Mononuclear cell (primary cell): ENCODE results near the gene IFNA1. TPM values are rescaled to one million over a fixed set of nuclear protein-coding genes. Genes with fewer than 3 reads are reported as not detected.

ENCODE experiments used
- H3K27me3 ChIP-seq: 2 replicates; pipeline ENCODE4 v1.6.0; 2011; ENCODE audit warnings: low read length, control low read depth; ENCODE audit not compliant: insufficient read depth
- H3K4me1 ChIP-seq: 2 replicates; pipeline ENCODE4 v1.5.1; 2011; ENCODE audit warnings: mild to moderate bottlenecking, low read length, control low read depth; ENCODE audit not compliant: insufficient read depth
- H3K4me3 ChIP-seq: 2 replicates; pipeline ENCODE4 v1.5.1; 2011; ENCODE audit warnings: mild to moderate bottlenecking, low read length, moderate library complexity
- H3K9me3 ChIP-seq: 2 replicates; pipeline ENCODE4 v1.5.1; 2011; ENCODE audit warnings: low read depth, mild to moderate bottlenecking, control low read depth, low read length
- total RNA-seq: library from RNA; depleted of rRNA; stranded (reverse); fragments of >200 nt; gene quantifications from one replicate; pipeline ENCODE4 v1.2.3, GENCODE V29; 2012

The IFNA1 gene
- total RNA-seq = not detected

DNA sequence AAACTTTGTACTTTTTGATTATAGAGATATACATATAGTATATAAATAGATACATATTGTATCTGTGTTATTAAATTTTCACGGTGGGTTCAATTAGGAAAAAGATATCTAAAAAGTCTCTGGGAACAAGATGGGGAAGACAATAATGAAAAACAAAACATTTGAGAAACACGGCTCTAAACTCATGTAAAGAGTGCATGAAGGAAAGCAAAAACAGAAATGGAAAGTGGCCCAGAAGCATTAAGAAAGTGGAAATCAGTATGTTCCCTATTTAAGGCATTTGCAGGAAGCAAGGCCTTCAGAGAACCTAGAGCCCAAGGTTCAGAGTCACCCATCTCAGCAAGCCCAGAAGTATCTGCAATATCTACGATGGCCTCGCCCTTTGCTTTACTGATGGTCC, at the start of gene IFNA1:
Gene IFNA1 (plus strand): TSS at position 301 of the 400 bp plus-strand sequence. CDS start 69 bp downstream, at position 370.
- H3K4me1 ChIP-seq = peaks cover 14% of the 10 kb centered on the region
- H3K9me3 ChIP-seq = no peaks in the 10 kb centered on the region
- H3K4me3 ChIP-seq = no peak within 1 kb of the TSS
- H3K27me3 ChIP-seq = peaks cover 15% of the 10 kb centered on the region

DNA sequence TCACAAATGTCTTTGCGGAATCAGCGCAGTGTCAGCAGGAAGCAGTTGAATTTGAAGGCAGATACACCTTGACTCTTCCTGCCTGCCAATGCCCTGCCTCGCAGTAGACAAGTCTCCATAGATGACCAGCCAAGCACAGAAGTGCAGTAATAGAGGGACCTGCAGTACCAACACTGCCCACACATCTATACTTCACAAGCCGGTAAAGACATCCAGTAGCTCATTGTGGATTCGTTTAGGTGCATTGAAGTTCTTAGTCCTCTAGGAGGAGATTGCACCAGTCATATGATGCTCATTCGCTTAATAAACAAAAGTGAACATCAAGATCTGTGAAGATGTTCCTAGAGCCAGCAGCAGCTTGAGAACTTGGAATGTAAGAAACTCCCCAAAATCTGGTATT, 48.0 kb upstream of the IFNA1 start:
- no peak overlapping the region for H3K4me3 ChIP-seq
- H3K27me3 ChIP-seq = peaks cover 91% of the 10 kb centered on the region
- no peaks in the 10 kb centered on the region for H3K9me3 ChIP-seq
- peaks cover 8% of the 10 kb centered on the region for H3K4me1 ChIP-seq

DNA sequence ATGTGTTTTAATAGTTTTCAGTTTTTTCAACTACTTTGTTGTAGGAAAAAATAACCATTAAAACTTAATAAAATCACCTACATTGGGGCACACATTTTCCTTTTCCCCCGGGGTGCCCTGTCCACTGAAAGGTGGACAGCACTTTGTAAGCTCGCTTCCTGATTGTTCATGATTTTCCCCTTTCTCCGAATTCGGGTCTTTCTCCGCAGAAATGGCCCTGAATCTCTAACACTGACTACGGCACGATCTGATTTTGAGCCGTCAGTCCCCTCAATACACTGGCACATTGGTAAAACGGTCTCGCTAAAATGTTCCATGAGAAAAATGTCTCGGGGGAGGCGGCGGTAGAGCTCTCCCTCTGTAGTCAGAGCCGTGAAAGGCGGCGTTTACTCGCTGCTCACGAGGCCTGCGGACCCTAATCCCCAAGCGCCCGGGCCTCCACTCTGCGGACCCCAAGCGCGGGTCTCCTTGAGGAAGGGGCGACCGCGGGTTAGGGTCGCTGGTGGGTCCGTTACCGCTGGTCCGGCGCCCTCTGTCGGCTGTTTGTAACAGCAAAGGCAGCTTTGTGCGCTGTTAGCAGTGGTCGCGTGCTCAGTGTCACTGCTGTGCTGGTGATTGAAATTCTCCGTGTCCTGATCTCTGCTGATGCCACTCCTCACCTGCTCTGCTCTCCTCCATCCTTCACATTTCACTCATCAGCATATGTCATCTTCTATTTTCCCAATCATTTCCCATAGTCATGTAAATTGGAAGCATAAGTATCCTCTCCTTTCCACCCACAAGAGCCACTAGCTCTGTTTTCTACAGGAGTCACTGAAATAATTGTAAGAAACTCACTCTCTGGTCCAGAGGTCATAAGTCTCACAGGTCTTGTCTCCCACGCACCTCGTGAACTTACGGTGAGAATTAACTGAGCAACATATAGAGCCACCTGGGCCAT, 44.2 kb upstream of the IFNA1 start:
- no peaks in the 10 kb centered on the region for H3K9me3 ChIP-seq
- peaks cover 88% of the 10 kb centered on the region for H3K27me3 ChIP-seq
- peaks cover 8% of the 10 kb centered on the region for H3K4me1 ChIP-seq
- H3K4me3 ChIP-seq = peak overlapping the region; percentile 4

DNA sequence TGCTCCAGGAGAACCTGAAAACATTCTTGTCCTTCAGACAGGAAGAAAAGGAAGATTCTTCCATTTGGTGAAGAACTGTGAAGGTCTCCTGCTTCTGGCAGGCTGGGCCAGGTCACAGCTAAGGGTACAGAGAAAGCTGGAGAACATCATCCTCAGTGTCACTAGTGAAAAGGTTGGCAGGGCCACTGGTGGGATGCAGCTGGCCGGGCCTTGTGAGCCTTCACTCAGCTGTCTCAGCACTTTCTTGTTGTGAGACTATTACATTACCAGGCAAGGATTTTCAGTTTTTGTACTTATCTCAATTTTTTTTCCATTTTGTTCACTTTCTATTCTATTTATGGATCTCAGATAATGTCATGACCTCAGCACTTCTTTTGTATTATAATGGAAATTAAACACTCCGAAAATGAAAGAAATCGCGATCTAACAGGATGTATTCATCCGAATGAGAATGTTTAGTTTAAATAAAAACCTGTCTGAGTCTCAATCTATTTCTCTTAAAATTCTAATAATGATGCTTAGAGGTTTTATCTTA, 41.2 kb upstream of the IFNA1 start:
- Histone ChIP-seq H3K27me3 (peaks cover 90% of the 10 kb centered on the region), H3K4me1 (peaks cover 20% of the 10 kb centered on the region), H3K4me3 (no peak overlapping the region), H3K9me3 (no peaks in the 10 kb centered on the region)

DNA sequence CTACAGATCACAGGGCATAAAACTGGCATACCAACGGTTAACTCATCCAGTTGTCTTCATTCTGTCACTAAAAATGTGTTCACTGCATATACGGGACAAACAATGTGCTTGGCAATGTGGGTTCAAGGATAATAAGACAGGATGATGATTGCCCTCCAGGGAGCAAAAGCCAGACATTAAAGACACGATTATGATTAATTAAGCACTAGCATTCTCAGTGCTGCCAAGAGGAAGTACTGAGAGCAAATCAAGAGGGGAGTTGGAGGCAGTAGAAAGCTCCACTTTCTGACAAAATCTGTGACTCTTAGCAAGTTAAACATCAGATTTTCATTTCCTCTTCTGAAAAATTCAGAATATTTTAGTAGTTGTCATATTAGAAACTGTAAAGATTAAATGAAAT, 40.3 kb upstream of the IFNA1 start:
- Histone ChIP-seq H3K9me3 (no peaks in the 10 kb centered on the region), H3K4me1 (peaks cover 20% of the 10 kb centered on the region), H3K27me3 (peaks cover 89% of the 10 kb centered on the region), H3K4me3 (no peak overlapping the region)

DNA sequence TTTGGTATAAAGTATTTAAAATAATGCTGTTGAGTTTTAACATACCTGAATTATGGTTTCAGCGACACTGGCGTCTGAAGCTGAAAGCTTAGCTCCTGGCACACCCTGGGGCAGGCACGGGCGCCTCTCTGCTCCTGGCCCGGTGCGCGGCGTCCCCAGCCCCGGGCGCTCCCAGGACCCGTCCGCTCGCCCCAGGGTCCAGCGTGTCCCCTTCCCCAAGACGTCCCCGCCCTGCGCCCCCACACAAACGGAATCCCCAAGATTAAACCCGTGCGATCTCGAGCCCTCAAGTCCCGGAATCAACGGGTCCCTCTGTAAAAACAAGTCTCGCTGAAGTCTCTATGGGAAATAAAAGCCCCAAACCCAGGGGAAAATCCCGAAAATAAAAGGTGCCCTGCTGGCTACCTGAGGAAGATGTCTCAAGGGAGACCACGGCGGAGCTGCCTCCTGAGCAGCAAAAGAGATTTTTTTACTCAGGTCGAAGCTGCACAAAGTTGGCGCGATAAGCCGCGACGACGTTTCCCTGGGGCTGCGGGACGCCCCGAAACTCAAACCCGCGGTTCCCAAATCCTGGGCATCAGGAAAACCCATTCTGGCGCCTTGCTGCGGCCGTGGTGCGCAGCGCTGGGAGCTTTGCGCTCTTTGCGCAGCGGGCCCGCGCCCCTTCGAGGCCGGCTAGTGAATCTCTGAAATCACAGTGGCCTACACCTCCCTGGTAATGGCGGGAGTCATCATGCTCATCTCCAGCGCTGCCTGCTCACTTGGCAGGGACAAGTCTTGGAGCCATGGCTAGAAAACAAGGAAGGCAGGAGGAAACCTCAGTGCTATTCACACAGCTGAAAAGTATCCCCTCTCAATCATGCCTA, 37.6 kb upstream of the IFNA1 start:
- no peak overlapping the region for H3K4me3 ChIP-seq
- H3K4me1 ChIP-seq = peaks cover 12% of the 10 kb centered on the region
- H3K27me3 ChIP-seq = peaks cover 71% of the 10 kb centered on the region
- H3K9me3 ChIP-seq = no peaks in the 10 kb centered on the region

DNA sequence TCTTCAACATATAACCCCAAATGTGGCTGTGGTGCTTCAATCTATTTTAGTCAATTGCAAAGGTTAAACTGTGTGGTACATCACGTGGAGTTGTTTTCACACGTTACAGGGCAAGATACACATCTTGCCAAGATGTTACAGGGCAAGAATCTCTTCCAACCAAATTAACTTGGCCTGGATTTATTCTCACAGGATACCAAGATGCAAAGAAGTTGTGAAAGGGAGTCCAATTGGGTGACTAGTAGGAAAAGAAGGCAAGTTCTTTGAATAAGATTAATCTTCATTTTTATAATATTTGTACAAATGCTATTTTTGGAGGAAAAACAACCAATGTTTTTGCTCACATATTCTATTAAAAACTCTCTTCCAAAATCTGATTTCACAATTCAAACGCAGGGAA, 36.1 kb upstream of the IFNA1 start:
- H3K27me3 ChIP-seq = peaks cover 59% of the 10 kb centered on the region

DNA sequence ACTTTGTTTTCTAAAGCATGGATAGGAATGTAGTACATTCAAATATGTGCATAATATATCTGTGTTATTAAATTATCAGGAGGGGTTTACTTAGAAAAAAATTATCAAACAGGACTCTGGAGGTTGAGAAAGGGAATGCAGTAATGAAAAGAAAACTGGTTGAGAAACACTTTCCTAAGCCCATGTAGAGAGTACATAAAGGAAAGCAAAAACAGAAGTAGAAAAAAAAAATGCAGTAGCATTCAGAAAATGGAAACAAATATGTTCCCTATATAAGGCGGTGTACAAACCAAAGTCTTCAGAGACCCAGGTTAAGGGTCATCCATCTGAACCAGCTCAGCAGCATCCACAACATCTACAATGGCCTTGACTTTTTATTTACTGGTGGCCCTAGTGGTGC, 31.4 kb upstream of the IFNA1 start, which contains the start of gene IFNA8:
Gene IFNA8 (plus strand): TSS at position 301 of the 400 bp plus-strand sequence. CDS start 60 bp downstream, at position 361.
- peaks cover 7% of the 10 kb centered on the region for H3K4me1 ChIP-seq
- no peaks in the 10 kb centered on the region for H3K9me3 ChIP-seq
- H3K27me3 ChIP-seq = peaks cover 25% of the 10 kb centered on the region
- H3K4me3 ChIP-seq = no peak within 1 kb of the TSS

More for the DNA sequence above, 36.1 kb upstream of the IFNA1 start:
- no peak overlapping the region for H3K4me3 ChIP-seq
- no peaks in the 10 kb centered on the region for H3K9me3 ChIP-seq
- H3K4me1 ChIP-seq = peaks cover 12% of the 10 kb centered on the region

DNA sequence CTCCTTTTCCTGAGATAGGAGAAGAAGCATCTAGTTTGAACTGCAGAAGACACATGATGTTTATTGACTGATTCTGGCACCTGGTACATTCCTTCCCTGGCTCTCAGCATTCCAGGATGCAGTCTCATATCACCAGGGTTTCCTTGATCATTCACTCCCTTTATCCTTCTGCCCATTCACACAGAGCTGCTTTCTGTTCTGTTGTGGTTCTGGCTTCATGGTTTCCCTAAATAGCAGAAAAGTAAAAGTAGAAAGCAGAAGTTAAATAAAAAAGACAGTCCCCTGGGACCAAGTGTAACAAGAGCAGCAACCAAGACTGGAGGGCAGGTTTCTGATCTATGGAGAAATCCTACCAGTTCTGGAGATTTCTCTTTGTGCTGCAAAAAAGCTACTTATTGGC, 28.1 kb upstream of the IFNA1 start:
- Histone ChIP-seq H3K4me3 (no peak overlapping the region), H3K27me3 (peaks cover 21% of the 10 kb centered on the region)

DNA sequence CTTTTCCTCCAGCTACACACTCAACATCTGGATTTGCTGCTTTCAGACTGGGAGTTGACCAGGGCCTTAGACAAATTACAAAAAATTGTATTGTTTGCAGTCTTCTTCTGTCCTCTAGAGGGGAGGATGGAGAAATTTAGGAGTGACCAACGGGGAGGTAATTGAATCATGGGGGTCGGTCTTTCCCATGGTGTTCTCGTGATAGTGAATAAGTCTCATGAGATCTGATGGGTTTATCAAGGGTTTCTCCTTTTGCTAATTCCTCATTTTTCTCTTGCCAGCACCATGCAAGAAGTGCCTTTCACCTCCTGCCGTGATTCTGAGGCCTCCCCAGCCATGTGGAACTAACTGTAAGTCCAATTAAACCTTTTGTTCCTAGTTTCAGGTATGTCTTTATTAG, 27.1 kb upstream of the IFNA1 start:
- Histone ChIP-seq H3K27me3 (peaks cover 19% of the 10 kb centered on the region), H3K9me3 (no peaks in the 10 kb centered on the region), H3K4me1 (peaks cover 9% of the 10 kb centered on the region), H3K4me3 (no peak overlapping the region)

More for the DNA sequence above, 28.1 kb upstream of the IFNA1 start:
- no peaks in the 10 kb centered on the region for H3K9me3 ChIP-seq
- H3K4me1 ChIP-seq = peaks cover 9% of the 10 kb centered on the region

DNA sequence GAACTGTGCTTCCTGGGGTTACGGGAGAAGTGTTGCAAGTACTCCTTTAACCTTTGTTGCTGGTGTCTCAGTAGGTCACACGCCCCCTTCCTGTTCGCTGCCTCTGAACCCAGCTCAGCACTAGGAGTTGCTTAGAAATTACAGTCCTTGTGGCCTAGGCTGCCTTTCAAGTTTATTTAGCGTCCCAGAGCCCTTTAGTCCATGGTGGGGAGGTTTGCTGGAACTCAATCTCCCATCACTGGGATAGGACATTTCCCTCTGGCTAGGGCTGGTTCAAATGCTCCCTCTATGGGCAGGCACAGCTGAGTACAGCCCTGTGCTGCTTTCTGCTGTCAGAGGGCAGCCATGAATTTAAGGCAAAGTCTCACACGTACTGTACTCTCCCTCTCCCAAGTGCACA, 26.6 kb upstream of the IFNA1 start:
- Histone ChIP-seq H3K4me3 (no peak overlapping the region), H3K27me3 (peaks cover 19% of the 10 kb centered on the region), H3K9me3 (no peaks in the 10 kb centered on the region), H3K4me1 (peaks cover 9% of the 10 kb centered on the region)

DNA sequence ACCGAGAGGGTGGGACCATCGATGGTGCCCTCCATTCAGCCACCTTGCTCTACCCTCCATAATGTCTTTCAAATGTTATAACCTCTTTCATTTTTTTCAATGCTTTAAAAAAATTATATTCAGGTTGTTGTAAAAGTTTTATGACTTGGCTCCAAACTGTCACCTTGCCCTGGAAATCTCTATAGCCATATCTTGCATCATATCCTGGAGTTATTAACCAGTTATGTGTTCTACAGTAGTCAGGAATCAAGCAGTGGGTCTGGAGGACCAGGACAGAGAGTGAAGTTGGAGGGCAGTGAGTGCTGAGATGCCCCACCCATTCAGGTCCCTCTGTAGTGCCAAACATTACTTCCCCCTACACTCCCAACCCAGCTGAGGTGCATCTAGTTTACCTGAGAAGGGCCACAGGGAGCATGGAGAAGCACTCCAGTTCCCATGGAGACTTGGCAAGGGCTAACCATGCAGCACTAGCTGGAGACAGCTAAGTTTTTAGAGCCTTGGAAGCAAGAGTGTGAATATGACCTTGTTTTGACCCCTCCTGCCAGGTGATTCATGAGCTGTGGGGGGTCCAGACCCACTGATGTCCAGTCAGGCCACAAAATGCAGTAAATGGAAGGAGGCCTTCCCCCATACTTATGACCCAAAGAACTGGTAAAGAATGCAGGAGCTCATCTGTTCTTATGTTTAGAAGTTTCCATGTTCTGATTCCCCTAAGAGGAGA, 25.9 kb upstream of the IFNA1 start:
- Histone ChIP-seq H3K4me3 (no peak overlapping the region), H3K9me3 (no peaks in the 10 kb centered on the region), H3K27me3 (peaks cover 17% of the 10 kb centered on the region), H3K4me1 (peaks cover 9% of the 10 kb centered on the region)

DNA sequence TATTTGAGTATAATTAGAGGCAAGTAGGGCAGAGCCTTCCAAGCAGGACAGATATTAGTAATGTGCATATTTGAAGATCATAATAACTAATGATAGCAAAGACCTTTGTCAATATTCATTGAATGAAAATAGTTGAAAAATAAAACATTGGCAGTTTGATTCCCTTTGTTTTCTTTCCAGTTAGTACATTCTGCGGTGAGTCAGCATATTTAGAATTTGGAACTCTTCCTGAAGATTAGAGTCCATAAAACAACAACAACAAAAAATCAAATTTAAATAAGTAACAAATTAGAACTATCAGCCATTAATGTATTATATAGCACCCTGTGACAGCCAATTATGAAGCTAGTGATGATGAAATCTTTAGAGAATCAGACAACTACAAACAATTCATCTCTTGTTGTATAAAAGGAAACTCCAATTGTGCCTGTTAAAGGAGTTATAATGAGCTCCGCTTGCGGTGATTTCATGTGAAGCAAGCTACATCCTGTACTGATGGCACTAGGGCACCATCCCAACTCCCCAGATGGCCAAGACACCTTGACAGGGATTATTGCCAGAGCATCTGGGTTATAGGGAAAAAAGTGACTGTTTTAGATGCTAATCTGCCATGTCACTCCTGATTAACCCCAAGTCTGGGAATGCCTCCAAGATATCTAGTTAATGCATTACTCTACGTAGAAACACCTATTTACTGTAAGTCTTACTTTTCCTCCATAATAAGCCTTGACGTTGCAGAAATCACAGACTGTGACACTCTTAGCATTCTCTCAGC, 24.6 kb upstream of the IFNA1 start:
- no peak overlapping the region for H3K4me3 ChIP-seq
- no peaks in the 10 kb centered on the region for H3K9me3 ChIP-seq
- H3K27me3 ChIP-seq = peaks cover 11% of the 10 kb centered on the region
- H3K4me1 ChIP-seq = peaks cover 9% of the 10 kb centered on the region

DNA sequence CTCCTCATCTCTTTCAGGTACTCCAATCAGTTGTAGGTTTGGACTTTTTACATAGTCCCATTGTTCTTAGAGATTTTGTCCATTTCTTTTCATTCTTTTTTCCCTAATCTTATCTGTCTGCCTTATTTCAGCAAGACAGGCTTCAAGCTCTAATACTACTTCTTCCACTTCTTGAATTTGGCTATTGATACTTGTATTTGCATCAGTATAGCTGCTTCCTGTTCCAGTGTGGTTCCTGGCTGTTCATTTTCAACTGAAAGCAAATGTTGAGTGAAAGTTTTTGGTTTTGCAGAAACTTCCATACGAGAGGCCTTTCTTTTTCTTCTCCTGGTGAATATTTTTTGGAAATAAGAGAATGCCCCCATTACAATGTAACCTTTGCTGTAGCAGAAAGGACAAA, 12.0 kb upstream of the IFNA1 start:
- peaks cover 33% of the 10 kb centered on the region for H3K27me3 ChIP-seq
- no peaks in the 10 kb centered on the region for H3K9me3 ChIP-seq
- H3K4me3 ChIP-seq = no peak overlapping the region
- no peaks in the 10 kb centered on the region for H3K4me1 ChIP-seq
